Astrocyte of the cerebellum (primary cell): ENCODE results near the gene PGLYRP3.

Source experiments
- DNase-seq: peaks from one replicate; pipeline ENCODE4 v3.0.0-alpha.2; 2011; ENCODE audit warnings: low read depth
- H3K4me3 ChIP-seq: 2 replicates; pipeline ENCODE4 v1.5.1; 2011; ENCODE audit warnings: mild to moderate bottlenecking, low read depth, low read length, moderate library complexity
- in situ Hi-C: cut with HindIII; loops from 2 replicates; pipeline ENCODE4 v1.10.0; 2017; ENCODE audit warnings: low sequenced_read_pairs
- TF ChIP-seq, protein P1 (sequence below): IDR thresholded peaks from 2 replicates; pipeline ENCODE4 v1.5.1; 2012; ENCODE audit warnings: low read length, low read depth, moderate library complexity, mild to moderate bottlenecking; ENCODE audit errors: missing control alignments

PGLYRP3 gene

GRCh38 chr1:153313288-153313687, 536 bp upstream of the PGLYRP3 start:
- H3K4me3 ChIP-seq: no peak overlapping the region
- no peak for DNase-seq
- in situ Hi-C loops: no loop called here
- TF ChIP-seq, protein P1, sequence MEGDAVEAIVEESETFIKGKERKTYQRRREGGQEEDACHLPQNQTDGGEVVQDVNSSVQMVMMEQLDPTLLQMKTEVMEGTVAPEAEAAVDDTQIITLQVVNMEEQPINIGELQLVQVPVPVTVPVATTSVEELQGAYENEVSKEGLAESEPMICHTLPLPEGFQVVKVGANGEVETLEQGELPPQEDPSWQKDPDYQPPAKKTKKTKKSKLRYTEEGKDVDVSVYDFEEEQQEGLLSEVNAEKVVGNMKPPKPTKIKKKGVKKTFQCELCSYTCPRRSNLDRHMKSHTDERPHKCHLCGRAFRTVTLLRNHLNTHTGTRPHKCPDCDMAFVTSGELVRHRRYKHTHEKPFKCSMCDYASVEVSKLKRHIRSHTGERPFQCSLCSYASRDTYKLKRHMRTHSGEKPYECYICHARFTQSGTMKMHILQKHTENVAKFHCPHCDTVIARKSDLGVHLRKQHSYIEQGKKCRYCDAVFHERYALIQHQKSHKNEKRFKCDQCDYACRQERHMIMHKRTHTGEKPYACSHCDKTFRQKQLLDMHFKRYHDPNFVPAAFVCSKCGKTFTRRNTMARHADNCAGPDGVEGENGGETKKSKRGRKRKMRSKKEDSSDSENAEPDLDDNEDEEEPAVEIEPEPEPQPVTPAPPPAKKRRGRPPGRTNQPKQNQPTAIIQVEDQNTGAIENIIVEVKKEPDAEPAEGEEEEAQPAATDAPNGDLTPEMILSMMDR: no peak

- in situ Hi-C loops: no loop called here
Measured at GRCh38 chr1:153310526-153310925, 2.2 kb downstream of the PGLYRP3 start.

GRCh38 chr1:153309441-153309840, 3.3 kb downstream of the PGLYRP3 start:
- DNase-seq: no peak
- in situ Hi-C loops: no loop called here
- TF ChIP-seq, protein P1: no peak
- H3K4me3 ChIP-seq: no peak overlapping the region

More at GRCh38 chr1:153310526-153310925, 2.2 kb downstream of the PGLYRP3 start:
- no peak for DNase-seq
- H3K4me3 ChIP-seq: no peak overlapping the region
- TF ChIP-seq, protein P1: no peak

GRCh38 chr1:153308540-153308939, 4.2 kb downstream of the PGLYRP3 start:
- DNase-seq: no peak
- in situ Hi-C loops: no loop called here
- TF ChIP-seq, protein P1: no peak

DNA sequence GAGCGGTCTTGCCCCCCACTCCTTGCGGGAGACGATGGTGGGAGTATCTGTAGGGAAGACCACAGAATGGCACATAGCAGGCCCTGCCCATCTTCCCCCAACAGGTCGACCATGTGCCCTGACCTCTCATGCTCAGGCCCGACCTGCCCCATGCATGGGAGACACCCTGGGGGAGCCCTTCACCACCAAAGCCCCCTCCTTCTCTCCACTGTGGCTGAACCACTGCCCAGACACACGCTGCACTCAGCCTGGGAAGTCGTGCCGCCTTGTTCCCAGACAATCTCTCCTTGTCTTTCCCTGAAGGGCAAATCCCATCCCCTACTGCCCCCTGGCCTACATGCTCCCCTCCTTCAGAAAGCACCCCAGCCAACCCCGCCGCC, 5.5 kb downstream of the PGLYRP3 start:
- no peak overlapping the region for H3K4me3 ChIP-seq
- no peak for DNase-seq
- TF ChIP-seq, protein P1: no peak
- in situ Hi-C loops: no loop called here

More at GRCh38 chr1:153308540-153308939, 4.2 kb downstream of the PGLYRP3 start:
- no peak overlapping the region for H3K4me3 ChIP-seq

GRCh38 chr1:153306303-153307220, 6.2 kb downstream of the PGLYRP3 start:
- no peak overlapping the region for H3K4me3 ChIP-seq
- in situ Hi-C loops: no loop called here
- TF ChIP-seq, protein P1: no peak
- no peak for DNase-seq
